Measurements from ENCODE around the gene TLCD2.

TLCD2 gene

DNA sequence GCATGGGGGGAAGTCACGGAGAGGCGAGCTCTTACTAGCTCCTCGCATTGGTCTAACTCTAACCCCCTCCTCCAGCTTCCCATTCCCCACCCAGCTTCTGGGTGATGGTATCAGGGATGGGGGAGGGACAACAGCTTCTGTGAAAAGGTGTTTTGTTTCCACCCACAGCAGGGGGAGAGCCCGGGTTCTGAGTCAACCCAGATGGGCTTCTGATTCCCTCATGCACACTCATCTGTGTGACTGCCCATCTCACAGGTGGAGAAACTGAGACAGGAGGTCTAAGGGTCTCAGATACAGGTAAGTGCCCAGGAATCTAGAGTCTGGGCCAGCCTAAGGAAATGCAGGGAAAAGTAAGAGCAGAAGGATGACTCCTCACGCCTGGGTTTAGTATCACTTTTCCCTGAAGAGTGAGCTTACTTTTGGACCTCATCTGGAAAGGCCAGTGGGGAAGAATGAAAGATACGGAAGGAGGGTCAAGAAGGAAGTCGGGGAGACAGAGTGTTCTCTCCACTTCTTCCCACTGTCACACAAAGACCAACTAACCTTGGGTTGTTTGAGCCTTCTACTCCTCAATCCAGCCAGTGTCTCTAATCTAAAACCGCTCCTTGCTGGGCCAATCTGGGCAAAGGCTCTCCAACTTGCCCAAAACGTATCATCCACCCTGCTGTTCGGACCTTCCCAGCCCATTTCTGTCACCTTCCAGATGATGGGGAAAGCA is 3.1 kb upstream of the TLCD2 start:
- no peak overlapping the region for H4K8ac ChIP-seq (ENCODE audit: low read depth, low read length)
- H3K4me1 ChIP-seq (ENCODE audit: control insufficient read depth, low read depth, low read length) = peaks cover 4% of the 10 kb centered on the region
- H3K23ac ChIP-seq (ENCODE audit: low read length) = no peak overlapping the region
- H2BK15ac ChIP-seq (replicated peaks; ENCODE audit: low read depth) = no peak overlapping the region
- no peak overlapping the region for H3K4me3 ChIP-seq (ENCODE audit: low read length)
- H3K9ac ChIP-seq (ENCODE audit: low read length) = peak overlapping the region; percentile 16
- no peaks in the 10 kb centered on the region for H3K36me3 ChIP-seq (ENCODE audit: control insufficient read depth, insufficient read depth, low read length)
- H2BK5ac ChIP-seq (ENCODE audit: low read length) = no peak overlapping the region
- H3K18ac ChIP-seq (ENCODE audit: low read length) = no peak overlapping the region
- H3K79me2 ChIP-seq (ENCODE audit: control insufficient read depth, insufficient read depth, low read length) = peaks cover 2% of the 10 kb centered on the region
- peaks cover 5% of the 10 kb centered on the region for H3K79me1 ChIP-seq (ENCODE audit: low read length)
- no peak overlapping the region for H3K4me2 ChIP-seq (ENCODE audit: low read length)
- H3K27me3 ChIP-seq (ENCODE audit: insufficient read depth, low read length, poor library complexity) = no peaks in the 10 kb centered on the region
- H3K27ac ChIP-seq (ENCODE audit: low read depth, low read length) = no peak overlapping the region
- no peak overlapping the region for H3K4ac ChIP-seq (ENCODE audit: low read depth, low read length)
- H4K5ac ChIP-seq (ENCODE audit: low read length) = no peak overlapping the region
- no peak overlapping the region for H2AK5ac ChIP-seq (ENCODE audit: low read length)
- H2BK120ac ChIP-seq (ENCODE audit: low read depth, low read length) = no peak overlapping the region
- no CpG with 5 or more reads among the region's 10 CpGs for WGBS (ENCODE audit: extremely low coverage, insufficient coverage, low lambda C conversion rate)
- no peak for DNase-seq
- H3K56ac ChIP-seq (ENCODE audit: low read length) = no peak overlapping the region

DNA sequence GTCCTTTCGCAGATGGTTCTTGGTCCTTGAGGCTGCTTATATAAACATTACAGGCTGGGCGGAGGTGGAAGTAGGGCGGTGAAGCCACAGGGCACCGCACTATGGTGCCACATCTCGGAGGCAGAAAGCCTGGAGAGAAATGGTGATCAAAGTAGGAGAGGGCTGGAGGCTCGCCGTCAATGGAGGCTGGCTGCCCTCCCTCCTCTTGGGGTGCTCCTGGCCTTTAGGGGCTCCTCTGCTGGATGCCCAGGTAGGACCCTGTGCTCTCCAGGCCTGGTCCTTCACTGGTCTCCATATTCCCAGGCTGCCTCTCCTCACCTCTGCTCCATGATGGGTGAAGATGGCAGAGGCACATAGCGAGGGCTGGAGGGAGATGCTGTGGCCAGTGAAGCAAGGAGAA is 2.1 kb upstream of the TLCD2 start:
- Histone ChIP-seq H4K5ac (ENCODE audit: low read length) (no peak overlapping the region), H2BK5ac (ENCODE audit: low read length) (no peak overlapping the region), H4K8ac (ENCODE audit: low read depth, low read length) (no peak overlapping the region), H3K9ac (ENCODE audit: low read length) (no peak overlapping the region), H3K4me1 (ENCODE audit: control insufficient read depth, low read depth, low read length) (no peaks in the 10 kb centered on the region), H3K56ac (ENCODE audit: low read length) (no peak overlapping the region), H3K27me3 (ENCODE audit: insufficient read depth, low read length, poor library complexity) (no peaks in the 10 kb centered on the region), H3K79me2 (ENCODE audit: control insufficient read depth, insufficient read depth, low read length) (peaks cover 2% of the 10 kb centered on the region), H2BK120ac (ENCODE audit: low read depth, low read length) (no peak overlapping the region), H3K23ac (ENCODE audit: low read length) (no peak overlapping the region), H3K18ac (ENCODE audit: low read length) (no peak overlapping the region), H2AK5ac (ENCODE audit: low read length) (no peak overlapping the region), H2BK15ac (replicated peaks; ENCODE audit: low read depth) (no peak overlapping the region), H3K79me1 (ENCODE audit: low read length) (peaks cover 5% of the 10 kb centered on the region), H3K27ac (ENCODE audit: low read depth, low read length) (no peak overlapping the region), H3K36me3 (ENCODE audit: control insufficient read depth, insufficient read depth, low read length) (no peaks in the 10 kb centered on the region), H3K4me3 (ENCODE audit: low read length) (no peak overlapping the region), H3K4me2 (ENCODE audit: low read length) (no peak overlapping the region), H3K4ac (ENCODE audit: low read depth, low read length) (no peak overlapping the region)
- no CpG with 5 or more reads among the region's 8 CpGs for WGBS (ENCODE audit: extremely low coverage, insufficient coverage, low lambda C conversion rate)
- DNase-seq = no peak

DNA sequence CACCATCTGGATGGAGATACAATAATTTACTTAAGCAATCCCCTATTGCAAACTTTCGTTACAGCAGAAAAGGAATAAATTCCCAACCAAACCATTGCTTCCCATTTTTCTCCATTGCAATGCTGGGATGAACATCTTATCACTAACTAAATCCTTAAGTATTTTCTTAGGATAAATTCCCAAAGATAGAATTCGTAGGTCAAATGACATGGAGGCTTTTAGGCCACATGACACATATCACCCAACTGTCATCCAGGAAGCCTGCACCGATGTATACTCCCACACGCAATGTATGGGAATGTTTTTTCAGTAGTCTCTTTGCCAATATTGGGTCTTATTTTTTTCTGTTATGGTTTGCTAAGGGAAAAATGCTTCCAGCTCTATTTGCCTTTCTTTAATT is 1.6 kb upstream of the TLCD2 start:
- Histone ChIP-seq H3K23ac (ENCODE audit: low read length) (no peak overlapping the region), H3K4me1 (ENCODE audit: control insufficient read depth, low read depth, low read length) (no peaks in the 10 kb centered on the region), H2BK5ac (ENCODE audit: low read length) (no peak overlapping the region), H3K4ac (ENCODE audit: low read depth, low read length) (no peak overlapping the region), H3K4me2 (ENCODE audit: low read length) (no peak overlapping the region), H3K27ac (ENCODE audit: low read depth, low read length) (no peak overlapping the region), H3K18ac (ENCODE audit: low read length) (no peak overlapping the region), H3K4me3 (ENCODE audit: low read length) (no peak overlapping the region), H4K5ac (ENCODE audit: low read length) (no peak overlapping the region), H2BK120ac (ENCODE audit: low read depth, low read length) (no peak overlapping the region), H2BK15ac (replicated peaks; ENCODE audit: low read depth) (no peak overlapping the region), H3K56ac (ENCODE audit: low read length) (no peak overlapping the region), H3K27me3 (ENCODE audit: insufficient read depth, low read length, poor library complexity) (no peaks in the 10 kb centered on the region), H3K36me3 (ENCODE audit: control insufficient read depth, insufficient read depth, low read length) (no peaks in the 10 kb centered on the region), H3K9ac (ENCODE audit: low read length) (no peak overlapping the region), H3K79me1 (ENCODE audit: low read length) (peaks cover 5% of the 10 kb centered on the region), H2AK5ac (ENCODE audit: low read length) (no peak overlapping the region), H4K8ac (ENCODE audit: low read depth, low read length) (no peak overlapping the region), H3K79me2 (ENCODE audit: control insufficient read depth, insufficient read depth, low read length) (peaks cover 2% of the 10 kb centered on the region)
- no peak for DNase-seq
- WGBS (ENCODE audit: extremely low coverage, insufficient coverage, low lambda C conversion rate) = no CpG with 5 or more reads among the region's 4 CpGs

DNA sequence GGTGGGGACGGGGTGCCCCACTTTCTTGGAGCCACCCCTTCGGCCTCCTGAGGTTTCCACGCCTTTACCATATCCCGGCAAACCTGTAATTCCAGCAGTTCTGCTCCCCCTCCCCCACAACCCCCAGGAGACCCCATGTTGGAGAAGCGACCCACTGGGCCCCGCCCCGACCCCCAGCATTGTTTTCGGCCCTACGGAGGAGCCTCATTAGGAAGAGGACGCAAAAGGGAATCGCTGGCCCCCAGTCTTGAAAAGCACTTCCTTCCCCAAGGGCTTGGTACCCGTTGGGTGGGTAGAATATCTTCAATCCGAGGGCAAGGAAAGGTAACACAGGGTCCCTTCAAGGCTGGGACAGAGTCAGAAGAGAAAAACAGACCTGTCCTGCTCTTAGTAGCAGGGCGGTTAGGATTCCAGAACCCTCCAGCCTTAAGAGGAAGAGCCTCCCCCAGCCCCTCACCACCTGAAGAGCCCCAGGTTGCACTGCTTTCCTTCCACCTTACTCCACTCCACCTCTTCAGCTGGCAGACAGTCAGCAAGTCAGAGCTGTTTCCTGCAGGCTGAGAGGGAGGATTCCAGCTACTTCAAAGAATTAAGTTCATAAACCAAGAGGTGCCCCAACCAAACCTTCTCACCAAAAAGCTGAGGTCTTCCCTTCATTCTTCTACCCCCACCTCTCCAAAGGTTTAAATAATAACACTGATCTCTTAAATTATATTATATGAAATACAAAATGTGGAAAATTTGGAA is 803 bp upstream of the TLCD2 start:
- Histone ChIP-seq H3K23ac (ENCODE audit: low read length) (no peak overlapping the region), H3K79me2 (ENCODE audit: control insufficient read depth, insufficient read depth, low read length) (peaks cover 2% of the 10 kb centered on the region), H3K4me1 (ENCODE audit: control insufficient read depth, low read depth, low read length) (no peaks in the 10 kb centered on the region), H2BK15ac (replicated peaks; ENCODE audit: low read depth) (no peak overlapping the region), H3K4ac (ENCODE audit: low read depth, low read length) (no peak overlapping the region), H3K79me1 (ENCODE audit: low read length) (peaks cover 5% of the 10 kb centered on the region), H2BK120ac (ENCODE audit: low read depth, low read length) (no peak overlapping the region), H2BK5ac (ENCODE audit: low read length) (no peak overlapping the region), H3K27ac (ENCODE audit: low read depth, low read length) (no peak overlapping the region), H2AK5ac (ENCODE audit: low read length) (no peak overlapping the region), H3K18ac (ENCODE audit: low read length) (no peak overlapping the region), H3K4me3 (ENCODE audit: low read length) (peak overlapping the region; percentile 43), H3K56ac (ENCODE audit: low read length) (peak overlapping the region; percentile 89), H3K36me3 (ENCODE audit: control insufficient read depth, insufficient read depth, low read length) (no peaks in the 10 kb centered on the region), H3K9ac (ENCODE audit: low read length) (peak overlapping the region; percentile 77), H4K5ac (ENCODE audit: low read length) (no peak overlapping the region), H4K8ac (ENCODE audit: low read depth, low read length) (no peak overlapping the region), H3K27me3 (ENCODE audit: insufficient read depth, low read length, poor library complexity) (no peaks in the 10 kb centered on the region), H3K4me2 (ENCODE audit: low read length) (peak overlapping the region; percentile 63)
- peak; percentile 68 for DNase-seq
- WGBS (ENCODE audit: extremely low coverage, insufficient coverage, low lambda C conversion rate) = no CpG with 5 or more reads among the region's 14 CpGs

DNA sequence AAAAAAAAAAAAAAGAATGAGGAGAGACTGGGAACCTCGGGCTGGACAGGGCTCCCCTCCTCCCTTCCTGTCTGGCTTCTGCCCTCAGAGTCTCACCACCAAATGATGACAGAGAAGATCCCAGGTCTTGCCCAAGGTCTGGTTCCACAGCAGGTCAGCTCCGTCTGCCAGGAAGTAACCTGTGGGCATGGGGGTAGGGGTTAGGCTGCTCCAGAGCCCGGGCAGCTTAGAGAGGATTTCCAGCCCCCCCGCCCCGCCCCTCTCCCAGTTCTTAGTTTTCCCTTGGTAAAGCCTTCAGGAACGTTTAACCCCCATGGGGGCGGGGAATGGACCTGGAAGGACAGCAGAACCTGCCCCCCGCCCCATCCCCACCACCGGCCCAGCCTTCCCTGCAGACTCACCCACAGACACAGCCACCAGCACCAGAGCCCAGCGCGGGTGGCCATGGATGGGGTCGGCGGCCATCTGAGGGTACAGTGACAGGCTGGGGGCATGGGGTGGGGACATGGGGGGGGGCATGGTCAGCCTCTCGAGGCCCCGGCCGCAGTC is 700 bp downstream of the TLCD2 start:
- H3K4ac ChIP-seq (ENCODE audit: low read depth, low read length) = no peak overlapping the region
- H3K79me2 ChIP-seq (ENCODE audit: control insufficient read depth, insufficient read depth, low read length) = no peaks in the 10 kb centered on the region
- H3K18ac ChIP-seq (ENCODE audit: low read length) = no peak overlapping the region
- no peak overlapping the region for H4K5ac ChIP-seq (ENCODE audit: low read length)
- no peak overlapping the region for H3K4me3 ChIP-seq (ENCODE audit: low read length)
- H3K79me1 ChIP-seq (ENCODE audit: low read length) = peaks cover 4% of the 10 kb centered on the region
- DNase-seq = no peak
- no peak overlapping the region for H4K8ac ChIP-seq (ENCODE audit: low read depth, low read length)
- no peak overlapping the region for H3K23ac ChIP-seq (ENCODE audit: low read length)
- no peak overlapping the region for H2BK120ac ChIP-seq (ENCODE audit: low read depth, low read length)
- no peaks in the 10 kb centered on the region for H3K36me3 ChIP-seq (ENCODE audit: control insufficient read depth, insufficient read depth, low read length)
- no peaks in the 10 kb centered on the region for H3K27me3 ChIP-seq (ENCODE audit: insufficient read depth, low read length, poor library complexity)
- no peak overlapping the region for H3K9ac ChIP-seq (ENCODE audit: low read length)
- H2BK15ac ChIP-seq (replicated peaks; ENCODE audit: low read depth) = no peak overlapping the region
- H3K4me1 ChIP-seq (ENCODE audit: control insufficient read depth, low read depth, low read length) = no peaks in the 10 kb centered on the region
- H3K56ac ChIP-seq (ENCODE audit: low read length) = peak overlapping the region; percentile 89
- H2BK5ac ChIP-seq (ENCODE audit: low read length) = no peak overlapping the region
- no peak overlapping the region for H3K27ac ChIP-seq (ENCODE audit: low read depth, low read length)
- no peak overlapping the region for H2AK5ac ChIP-seq (ENCODE audit: low read length)
- no peak overlapping the region for H3K4me2 ChIP-seq (ENCODE audit: low read length)
- WGBS (ENCODE audit: extremely low coverage, insufficient coverage, low lambda C conversion rate) = no CpG with 5 or more reads among the region's 16 CpGs

Measured in mesendoderm (in vitro differentiated cells).